Left kidney (tissue), 2 donors: ENCODE measurements around the gene DOLK. TPM values are rescaled to one million over a fixed set of nuclear protein-coding genes. Genes with fewer than 3 reads are reported as not detected.

ENCODE experiments used
- DNase-seq: peaks from one replicate; pipeline ENCODE4 v3.0.0-alpha.2; 2013
- polyA plus RNA-seq: library from polyadenylated mRNA; unstranded; fragments of 120-200 nt; gene quantifications from one replicate; pipeline ENCODE4 v1.2.1, GENCODE V29; 2013; ENCODE audit not compliant: insufficient read length

Gene DOLK
- polyA plus RNA-seq, 1 donor = 14.4 TPM

DNA sequence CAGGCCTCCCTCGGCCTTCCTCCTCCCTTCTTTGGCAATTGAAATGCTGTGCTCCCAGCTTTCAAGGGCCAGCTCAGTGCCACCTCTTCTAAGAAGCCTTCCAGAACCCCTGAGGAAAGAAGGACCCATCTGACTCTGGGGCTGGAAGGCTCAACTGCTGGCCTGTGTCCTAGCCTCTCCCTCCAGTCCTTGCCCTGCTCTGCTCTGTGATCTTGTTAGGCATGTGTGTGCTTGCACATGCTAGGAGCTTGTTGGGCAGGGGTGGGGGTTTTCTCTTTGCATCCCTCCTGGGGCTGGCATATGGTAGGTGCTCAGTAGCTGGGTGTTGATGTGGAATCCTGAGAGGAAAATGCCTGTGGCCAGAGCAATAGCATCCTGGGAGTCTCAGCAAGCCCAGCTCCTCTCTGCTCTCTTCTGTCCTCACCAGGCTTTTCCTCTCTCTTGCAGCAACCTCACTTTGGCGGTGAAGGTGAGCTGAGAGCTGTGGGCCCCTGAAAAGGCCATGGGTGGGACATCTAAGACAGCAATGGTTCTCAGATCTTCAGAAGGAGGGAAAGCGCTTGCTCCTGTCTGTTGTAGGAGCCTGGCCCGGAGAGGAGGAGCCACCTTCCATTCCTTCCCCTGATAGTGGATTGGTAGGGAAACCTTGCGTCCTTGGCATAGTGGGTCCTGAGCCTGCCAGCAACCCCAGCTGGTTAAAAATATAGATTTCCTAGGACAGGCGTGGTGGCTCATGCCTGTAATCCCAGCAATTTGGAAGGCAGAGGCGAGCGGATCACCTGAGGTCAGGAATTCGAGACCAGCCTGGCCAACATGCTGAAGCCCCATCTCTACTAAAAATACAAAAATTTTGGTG lies 9.9 kb downstream of the DOLK start:
- no peak for DNase-seq

DNA sequence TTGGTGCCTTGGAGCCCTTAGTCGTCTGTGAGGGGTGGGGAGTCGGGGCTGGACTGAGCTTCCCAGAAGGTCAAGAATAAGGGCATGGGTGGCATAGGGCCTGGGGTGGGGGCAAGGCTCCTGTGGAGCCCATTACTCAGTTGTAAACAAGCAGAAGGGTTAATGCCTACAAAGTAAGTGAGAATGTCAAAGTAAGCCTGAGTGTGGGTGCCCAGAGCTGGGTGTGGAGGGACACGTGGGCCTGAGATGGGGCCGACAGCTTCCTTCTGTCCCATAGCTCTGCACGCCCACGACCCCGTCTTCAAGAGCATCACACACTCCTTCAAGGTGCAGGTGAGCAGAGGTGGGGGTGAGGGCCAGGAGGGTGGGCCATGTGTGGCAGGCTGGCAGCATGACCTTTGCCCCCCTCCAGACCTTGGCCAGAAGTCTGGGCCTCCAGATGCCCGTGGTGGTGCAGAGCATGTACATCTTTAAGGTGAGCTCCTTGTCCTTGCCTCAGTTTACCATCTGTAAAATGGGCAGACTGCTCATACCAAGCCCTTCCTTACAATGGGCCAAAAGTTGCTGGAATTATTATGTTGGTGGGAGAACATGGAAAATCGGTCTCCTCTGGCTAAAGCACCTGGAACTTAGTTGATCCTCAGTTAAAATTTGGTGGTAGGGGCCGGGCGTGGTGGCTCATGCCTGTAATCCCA lies 11.1 kb downstream of the DOLK start:
- DNase-seq = no peak

DNA sequence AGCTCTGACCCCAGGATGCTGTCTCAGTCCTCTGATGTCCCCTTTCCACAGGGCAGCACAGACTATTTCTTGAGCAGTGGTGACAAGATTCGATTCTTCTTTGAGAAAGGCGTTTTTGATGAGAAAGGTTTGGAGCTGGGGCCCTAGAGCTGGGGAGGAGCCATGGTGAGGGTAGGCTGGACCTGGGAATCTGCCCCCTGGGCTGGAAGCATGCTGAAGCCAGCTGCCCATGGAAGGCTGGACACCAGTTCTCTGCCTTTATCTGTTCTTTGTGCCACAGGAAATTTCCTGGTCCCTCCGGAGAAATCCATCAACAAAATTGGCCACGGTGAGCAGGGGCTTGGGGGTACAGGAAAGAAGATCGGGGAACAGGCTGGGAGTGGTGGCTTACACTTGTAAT lies 13.7 kb downstream of the DOLK start:
- no peak for DNase-seq

DNA sequence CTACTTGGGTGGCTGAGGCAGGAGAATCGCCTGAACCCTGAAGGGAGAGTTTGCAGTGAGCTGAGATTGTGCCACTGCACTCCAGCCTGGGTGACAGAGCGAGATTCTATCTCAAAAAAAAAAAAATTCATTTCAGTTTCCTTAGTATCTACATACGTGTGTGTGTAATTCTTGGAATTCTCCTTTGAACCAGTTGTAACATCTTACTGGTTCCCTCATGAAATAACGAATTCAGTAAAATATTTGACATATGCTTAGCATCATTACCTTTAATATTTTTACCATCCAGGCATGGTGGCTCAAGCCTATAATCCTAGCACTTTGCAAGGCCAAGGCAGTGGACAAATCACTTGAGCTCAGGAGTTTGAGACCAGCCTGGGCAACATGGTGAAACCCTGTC lies 17.8 kb downstream of the DOLK start:
- DNase-seq = no peak

DNA sequence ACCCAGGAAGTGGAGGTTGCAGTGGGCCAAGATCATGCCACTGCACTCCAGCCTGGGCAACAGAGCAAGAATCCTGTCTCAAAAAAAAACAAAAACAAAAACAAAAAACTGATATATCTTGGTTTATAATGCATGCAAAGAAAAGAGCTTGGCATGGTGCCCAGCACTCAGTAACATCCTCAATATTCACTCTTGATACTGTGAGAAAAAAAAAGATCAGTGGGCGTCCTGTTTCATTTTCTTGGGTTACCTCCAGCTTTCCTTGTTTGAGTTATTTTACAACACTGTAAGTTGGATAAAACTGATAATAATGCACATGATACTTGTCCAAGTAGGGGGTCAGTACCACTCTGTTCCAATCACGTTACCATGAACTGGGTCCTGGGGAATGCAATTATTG lies 18.8 kb downstream of the DOLK start:
- DNase-seq = no peak

DNA sequence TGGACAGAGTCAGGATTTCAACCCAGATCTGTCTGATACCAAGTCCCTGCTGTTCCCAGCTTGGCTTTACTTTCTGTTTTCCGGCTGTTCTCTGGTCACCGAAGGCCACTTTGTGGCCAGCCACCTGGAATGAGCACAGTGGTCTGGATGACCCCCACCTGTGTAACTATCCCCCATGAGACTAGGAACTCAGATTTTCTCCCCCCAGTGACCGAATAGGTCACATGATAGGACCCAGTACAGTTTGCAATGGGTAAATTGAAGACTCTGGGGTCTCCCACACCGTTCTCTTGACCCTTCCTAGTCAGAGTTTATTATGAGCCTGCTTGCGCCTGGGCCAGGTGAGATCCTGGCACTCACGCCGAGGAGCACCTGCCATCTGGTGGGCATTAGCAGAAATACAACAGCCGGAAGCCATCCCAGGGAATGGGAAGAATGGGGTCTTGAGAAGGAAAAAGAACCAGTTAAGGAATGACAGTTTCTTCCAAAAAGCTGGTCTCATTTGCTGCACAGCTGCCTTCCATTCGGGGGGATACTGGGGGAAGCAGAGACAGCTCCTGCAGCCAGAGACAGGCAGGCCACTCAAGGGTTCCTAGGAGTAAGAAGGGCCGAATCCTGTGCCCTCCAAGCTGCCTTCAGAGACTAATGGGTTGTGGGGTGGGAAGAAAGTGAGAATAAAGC lies 19.5 kb downstream of the DOLK start:
- peak; percentile 46 for DNase-seq

DNA sequence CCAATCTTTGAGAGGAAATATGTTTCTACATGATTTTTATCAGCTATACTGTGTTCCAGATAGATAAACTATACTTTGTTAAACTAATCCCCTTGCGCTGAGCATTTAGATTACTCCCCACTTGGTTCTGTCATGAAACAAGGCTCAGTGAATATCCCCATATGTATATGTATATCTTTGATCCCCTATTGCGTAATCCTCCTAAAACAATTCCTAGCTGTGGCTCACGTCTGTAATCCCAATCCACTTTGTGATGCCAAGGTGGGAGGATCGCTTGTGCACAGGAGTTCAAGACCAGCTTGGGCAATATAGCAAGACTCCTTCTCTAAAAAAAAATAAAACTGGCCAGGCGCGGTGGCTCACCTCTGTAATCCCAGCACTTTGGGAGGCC lies 23.9 kb downstream of the DOLK start:
- no peak for DNase-seq

DNA sequence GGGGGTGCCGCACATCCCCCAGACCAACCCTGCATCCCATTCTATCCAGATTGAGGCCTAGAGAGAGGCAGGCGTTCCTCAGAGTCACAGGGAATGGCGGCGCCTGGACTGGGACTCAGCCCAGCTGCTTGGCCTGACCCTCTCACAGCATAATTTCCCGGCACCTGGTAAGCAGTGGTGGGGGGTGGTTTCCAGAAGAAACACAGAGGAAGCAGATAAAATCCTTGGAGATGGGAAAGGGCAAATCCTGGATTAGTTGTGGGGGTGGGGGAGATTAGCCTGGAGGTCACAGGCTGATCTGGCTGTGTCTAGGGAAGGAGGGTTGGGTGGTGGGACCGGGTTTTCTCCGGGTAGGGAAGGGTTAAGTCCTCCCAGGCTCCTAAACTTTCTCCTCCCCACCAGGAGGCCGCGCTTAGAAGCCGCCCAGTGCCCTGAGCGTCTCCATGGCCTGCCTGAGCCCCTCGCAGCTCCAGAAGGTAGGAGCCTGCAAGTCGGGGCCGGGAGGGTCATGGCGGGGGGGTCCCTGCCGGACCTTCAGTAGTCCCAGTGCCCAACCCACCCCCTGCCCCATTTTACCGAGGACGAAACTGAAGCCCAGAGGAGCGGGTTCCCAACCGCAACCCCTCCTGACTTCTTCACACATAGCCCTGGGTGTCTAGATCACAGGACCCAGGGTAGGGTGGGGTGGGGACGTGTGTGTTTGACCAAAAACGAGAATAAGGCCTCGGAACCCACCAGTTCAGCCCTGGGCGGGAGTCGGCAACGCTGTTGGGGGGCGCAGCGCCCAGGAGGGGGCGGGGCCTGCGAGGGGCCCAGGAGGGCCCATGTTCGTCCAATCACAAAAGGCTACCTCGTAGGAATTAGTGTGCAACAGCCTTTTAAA lies 25.3 kb downstream of the DOLK start:
- peak; percentile 78 for DNase-seq

DNA sequence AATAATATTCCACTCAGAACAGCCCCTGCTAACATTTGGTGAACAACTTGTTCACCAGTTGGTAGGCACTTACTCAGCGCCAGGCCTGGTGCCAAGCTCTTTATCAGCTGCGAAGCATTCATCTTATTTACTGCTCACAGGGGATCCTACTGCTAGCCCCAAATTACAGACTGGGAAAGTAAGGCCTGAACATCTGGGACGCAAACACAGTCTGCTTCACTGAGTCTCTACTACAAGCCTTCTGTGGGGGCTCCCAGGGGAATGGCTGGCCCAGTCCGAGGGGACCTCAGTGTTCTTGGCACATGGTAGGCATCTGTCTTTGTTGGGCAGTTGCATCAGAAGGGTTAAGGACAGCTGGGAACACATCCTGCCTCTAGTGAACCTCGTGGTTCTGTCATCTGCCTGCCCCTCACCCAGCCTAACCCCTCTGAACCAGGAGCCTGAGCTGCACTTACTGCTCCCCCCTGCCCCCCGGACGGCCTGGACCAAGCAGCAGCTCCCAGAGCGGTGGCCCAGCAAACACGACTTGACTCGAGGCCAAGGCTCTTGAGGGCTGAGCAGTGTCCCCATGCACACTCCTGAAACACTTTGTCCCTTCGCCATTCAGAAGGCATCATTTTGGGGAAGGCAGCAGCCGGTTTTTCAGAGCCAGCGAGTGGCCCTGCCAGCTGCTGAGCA lies 26.9 kb downstream of the DOLK start, which contains the start of gene PHYHD1:
PHYHD1 (plus strand) TSS at position 602 of the 678 bp plus-strand sequence. CDS start 1,342 bp downstream, outside the sequence.
- no peak for DNase-seq

DNA sequence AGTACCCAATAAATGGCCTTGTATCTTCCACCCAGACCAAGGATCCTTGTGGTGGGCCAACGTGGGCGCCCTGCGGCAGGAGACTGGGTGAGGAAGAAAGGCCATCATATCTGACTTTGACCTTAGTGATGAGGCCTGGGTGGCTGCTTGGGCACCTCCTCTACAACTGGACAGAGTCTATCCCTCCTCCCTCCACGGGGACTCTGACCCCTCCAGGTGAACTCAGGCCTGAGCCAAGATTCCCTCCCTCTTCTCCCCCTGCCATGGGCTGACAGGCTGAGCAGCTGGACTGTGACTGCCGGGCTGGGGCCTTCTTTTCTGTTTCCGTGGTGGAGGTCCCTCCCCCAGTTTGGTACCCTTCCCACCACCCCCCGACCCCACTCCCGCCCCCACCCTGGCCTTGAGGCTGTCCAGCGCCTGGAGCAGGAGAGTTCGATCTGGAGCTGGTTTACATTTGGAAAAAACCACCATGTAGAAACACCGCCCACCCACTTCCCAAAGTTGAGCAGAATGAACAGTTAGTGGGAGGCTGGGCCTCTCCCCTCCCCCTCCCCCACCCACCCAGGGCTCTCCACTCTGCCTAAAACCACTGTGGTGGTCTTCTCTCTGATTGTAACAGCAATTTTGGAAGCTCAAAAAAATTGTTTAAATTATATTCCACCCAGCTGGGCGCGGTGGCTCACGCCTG lies 27.9 kb downstream of the DOLK start:
- peak; percentile 12 for DNase-seq

DNA sequence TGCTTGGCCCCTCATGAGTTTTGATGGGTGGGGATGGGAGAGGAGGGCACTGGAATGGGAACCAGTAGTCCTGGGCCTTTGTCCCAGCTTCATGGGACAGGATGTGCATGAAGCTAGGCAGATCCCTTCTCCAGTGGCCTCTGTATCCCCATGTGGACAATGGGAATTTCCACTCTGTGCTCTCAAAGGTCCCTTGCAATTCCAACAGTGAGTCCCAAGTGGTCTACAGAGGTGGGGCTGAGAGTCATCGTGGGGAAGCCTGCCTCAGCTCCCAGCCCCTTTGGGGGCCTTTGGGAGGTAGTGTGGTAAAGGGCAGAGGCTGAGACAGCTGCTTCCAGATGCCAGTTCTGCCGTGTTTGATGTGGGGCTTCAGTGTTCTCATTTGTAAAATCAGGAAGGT lies 28.5 kb downstream of the DOLK start:
- no peak for DNase-seq

DNA sequence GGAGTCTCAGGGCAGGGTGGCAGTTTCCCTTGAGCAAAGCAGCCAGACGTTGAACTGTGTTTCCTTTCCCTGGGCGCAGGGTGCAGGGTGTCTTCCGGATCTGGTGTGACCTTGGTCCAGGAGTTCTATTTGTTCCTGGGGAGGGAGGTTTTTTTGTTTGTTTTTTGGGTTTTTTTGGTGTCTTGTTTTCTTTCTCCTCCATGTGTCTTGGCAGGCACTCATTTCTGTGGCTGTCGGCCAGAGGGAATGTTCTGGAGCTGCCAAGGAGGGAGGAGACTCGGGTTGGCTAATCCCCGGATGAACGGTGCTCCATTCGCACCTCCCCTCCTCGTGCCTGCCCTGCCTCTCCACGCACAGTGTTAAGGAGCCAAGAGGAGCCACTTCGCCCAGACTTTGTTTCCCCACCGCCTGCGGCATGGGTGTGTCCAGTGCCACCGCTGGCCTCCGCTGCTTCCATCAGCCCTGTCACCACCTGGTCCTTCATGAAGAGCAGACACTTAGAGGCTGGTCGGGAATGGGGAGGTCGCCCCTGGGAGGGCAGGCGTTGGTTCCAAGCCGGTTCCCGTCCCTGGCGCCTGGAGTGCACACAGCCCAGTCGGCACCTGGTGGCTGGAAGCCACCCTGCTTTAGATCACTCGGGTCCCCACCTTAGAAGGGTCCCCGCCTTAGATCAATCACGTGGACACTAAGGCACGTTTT lies 30.1 kb downstream of the DOLK start:
- no peak for DNase-seq

DNA sequence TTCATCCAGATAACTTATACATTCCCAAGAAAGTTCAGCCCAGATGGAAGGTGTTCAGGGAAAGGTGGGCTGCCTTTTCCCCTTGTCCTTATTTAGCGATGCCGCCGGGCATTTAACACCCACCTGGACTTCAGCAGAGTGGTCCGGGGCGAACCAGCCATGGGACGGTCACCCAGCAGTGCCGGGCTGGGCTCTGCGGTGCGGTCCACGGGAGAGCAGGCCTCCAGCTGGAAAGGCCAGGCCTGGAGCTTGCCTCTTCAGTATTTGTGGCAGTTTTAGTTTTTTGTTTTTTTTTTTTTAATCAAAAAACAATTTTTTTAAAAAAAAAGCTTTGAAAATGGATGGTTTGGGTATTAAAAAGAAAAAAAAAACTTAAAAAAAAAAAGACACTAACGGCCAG lies 30.7 kb downstream of the DOLK start:
- no peak for DNase-seq

DNA sequence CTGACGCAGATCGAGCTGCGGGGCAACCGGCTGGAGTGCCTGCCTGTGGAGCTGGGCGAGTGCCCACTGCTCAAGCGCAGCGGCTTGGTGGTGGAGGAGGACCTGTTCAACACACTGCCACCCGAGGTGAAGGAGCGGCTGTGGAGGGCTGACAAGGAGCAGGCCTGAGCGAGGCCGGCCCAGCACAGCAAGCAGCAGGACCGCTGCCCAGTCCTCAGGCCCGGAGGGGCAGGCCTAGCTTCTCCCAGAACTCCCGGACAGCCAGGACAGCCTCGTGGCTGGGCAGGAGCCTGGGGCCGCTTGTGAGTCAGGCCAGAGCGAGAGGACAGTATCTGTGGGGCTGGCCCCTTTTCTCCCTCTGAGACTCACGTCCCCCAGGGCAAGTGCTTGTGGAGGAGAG lies 31.2 kb downstream of the DOLK start:
- no peak for DNase-seq

DNA sequence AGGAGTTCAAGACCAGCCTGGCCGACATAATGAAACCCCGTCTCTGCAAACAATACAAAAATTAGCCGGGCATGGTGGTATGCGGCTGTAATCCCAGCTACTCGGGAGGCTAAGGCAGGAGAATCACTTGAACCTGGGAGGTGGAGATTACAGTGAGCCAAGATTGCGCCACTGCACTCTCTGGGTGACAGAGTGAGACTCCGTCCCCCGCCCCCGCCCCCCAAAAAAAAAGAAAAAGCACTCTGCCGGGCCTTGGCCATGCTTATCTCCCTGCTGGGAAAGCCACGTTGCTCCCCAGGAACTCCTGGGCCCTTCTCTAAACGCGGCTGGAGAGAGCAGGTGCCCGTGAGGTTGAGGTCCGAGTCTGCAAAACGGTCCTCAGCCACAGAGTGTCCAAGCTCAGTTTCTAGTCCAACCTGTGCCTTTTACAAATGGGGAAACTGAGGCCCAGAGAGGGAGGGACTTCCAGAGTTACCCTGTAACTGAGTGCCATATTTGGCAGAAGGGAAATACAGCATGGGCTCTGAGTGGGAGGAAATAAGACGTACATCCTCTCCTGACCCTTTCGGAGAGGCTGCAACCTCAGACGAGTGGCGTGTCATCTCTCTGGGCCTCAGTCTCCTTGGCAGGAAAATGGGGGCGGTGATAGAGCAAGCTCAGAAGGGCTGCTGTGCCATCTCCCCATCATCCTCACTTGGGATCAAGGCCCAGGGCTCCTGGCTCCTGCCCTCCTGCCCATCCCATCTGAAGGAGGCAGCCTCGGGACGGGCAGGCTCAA lies 33.2 kb downstream of the DOLK start:
- DNase-seq = no peak

DNA sequence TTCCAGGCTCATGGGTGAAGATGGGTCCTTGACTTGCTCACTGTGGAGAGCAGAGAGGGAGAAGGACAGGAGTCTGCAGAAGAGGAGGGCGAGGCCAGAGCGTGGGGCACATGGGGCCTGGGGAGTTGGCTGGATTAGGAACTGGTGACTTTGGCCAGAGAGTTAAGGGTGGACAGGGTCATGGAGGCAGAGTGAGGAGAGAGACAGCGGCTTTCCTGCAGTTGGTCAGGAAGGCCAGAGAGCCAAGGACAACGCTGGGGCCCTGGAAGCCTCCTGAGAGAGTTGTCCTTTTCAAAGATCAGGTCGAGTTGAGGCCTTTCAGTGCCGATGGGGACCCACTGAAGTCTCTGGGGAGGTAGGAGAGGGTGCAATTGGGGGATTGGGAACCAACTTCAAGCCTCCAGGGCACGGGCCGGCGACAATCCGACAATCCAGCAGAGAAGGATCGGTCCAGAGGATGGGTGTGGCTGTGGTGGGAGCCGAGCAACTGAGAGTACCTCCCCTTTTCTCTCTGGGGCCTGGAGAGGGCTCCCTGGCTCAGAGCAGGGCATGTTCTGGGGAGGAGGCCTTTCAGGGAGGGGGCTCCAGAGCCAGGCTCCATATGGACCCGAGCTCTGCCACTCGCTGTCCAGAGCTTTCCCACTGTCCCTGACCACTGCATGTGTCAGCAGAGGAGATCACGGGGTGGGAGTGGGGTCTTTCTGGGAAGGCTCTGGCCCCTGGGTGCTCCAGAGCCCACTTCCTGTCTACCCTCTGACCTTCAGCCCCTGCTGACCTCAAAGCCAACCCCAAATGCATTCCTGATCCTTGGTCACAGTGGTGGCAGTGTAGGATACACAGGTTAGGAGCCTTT lies 34.1 kb downstream of the DOLK start:
- no peak for DNase-seq

DNA sequence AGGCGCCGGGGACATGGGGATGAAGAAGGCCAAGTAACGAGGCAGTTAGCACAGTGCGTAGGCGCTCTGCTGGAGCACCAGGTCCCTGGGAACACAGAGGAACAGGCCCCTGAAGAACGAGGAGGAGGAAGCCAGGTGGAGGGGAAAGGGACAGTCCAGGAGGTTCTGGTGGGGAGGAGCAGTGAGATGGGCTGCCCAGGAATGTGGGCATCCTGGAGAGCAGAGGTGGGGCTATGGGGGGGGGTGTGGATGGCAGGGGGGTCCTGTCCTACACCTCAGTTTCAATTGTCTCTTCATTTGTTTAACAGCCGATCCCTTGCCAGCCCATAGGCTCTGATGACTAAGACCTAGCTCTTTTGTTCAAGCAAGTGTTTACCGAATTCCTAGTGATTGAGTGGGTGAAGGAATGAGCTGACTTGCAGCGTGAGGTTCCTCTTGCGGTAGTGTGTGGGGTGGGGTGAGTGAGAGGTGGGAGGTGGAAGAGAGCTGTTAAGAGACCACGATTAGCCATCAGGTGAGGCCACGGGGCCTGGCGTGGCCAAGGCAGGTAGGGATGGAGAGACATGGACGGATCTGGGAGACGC lies 35.0 kb downstream of the DOLK start:
- no peak for DNase-seq

DNA sequence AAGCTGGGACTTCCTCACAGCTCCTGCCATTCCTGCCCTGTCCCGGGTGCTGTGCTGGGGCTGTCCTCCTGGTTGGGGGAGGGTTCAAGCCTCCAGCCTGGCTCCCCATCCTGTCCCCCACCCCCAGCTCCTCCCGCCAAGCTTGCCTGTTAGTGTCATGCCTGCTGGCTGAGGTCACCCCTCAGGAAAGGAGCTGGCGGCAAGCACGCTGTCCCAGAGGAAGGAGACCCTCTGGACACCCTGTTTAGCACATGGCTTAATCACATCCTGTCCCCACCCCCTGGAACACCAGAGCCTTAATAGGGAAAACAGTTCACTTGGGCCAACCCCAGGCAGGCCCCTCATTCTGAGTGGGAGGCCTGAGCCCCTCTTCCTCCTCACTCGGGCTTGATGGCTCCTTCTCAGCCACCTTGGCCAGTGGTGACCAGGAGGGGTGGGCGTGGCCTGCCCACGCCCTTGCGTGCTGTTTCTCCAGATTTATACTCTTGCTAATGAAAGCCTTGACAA lies 35.8 kb downstream of the DOLK start:
- no peak for DNase-seq
